Common myeloid progenitor, CD34-positive (primary cell): ENCODE results near the gene PAWR.
"Not testable (repeated sequence)": the region's sequence is repeated elsewhere in the genome, so short reads cannot be mapped to it uniquely, and the experiment has no call there.

ENCODE experiments used
- CTCF ChIA-PET: fragments of 350-600 bp; sonication (Branson Sonifier 250); formaldehyde crosslinking; loops from one replicate; lab custom pipeline; 2021; ENCODE audit warnings: antibody characterized with exemption; lab: Charles Lee
- POLR2A ChIA-PET: fragments of 350-600 bp; sonication (Branson Sonifier 250); formaldehyde crosslinking; loops from one replicate; lab custom pipeline; 2021; ENCODE audit warnings: antibody characterized with exemption; lab: Charles Lee
- DNase-seq, 3 donors: peaks; one replicate each; pipeline versions ENCODE4 v3.0.0 to v3.0.0-alpha.2; 2013
- H3K27ac ChIP-seq, 2 experiments: 1 replicate in 1 of 2; 2 replicates in 1 of 2; pipeline ENCODE4 v1.7.0; 2013; ENCODE audit warnings: inconsistent platforms in 2 of 2, low read length in 2 of 2, mild to moderate bottlenecking in 2 of 2, low read depth in 1 of 2, moderate library complexity in 1 of 2; ENCODE audit not compliant: severe bottlenecking in 2 of 2, insufficient read depth in 1 of 2, poor library complexity in 1 of 2
- H3K27me3 ChIP-seq, 5 experiments: replicated peaks in 2 of 5; 1 replicate in 3 of 5; 2 replicates in 2 of 5; pipeline versions ENCODE4 v1.6.1 to v1.7.0; 2013; ENCODE audit warnings: low read length in 4 of 5, mild to moderate bottlenecking in 2 of 5, moderate library complexity in 2 of 5, inconsistent platforms in 1 of 5; ENCODE audit not compliant: insufficient read depth in 5 of 5, control insufficient read depth in 4 of 5
- H3K36me3 ChIP-seq, 4 experiments: 1 replicate in 2 of 4; 2 replicates in 2 of 4; pipeline versions ENCODE4 v1.6.1 to v1.7.0; 2013; ENCODE audit warnings: low read length in 3 of 4, control low read depth in 1 of 4, mild to moderate bottlenecking in 1 of 4; ENCODE audit not compliant: control insufficient read depth in 4 of 4, insufficient read depth in 4 of 4
- H3K4me1 ChIP-seq, 4 experiments: 1 replicate in 3 of 4; 2 replicates in 1 of 4; pipeline versions ENCODE4 v1.6.1 to v1.7.1; 2013; ENCODE audit warnings: low read length in 3 of 4, mild to moderate bottlenecking in 3 of 4, control low read depth in 1 of 4, inconsistent platforms in 1 of 4, moderate library complexity in 1 of 4; ENCODE audit not compliant: control insufficient read depth in 4 of 4, insufficient read depth in 4 of 4; ENCODE audit errors: control extremely low read depth in 1 of 4
- H3K4me3 ChIP-seq, 7 experiments: 1 replicate in 4 of 7; 2 replicates in 3 of 7; pipeline versions ENCODE4 v1.5.1 to v1.7.0; 2013; ENCODE audit warnings: mild to moderate bottlenecking in 7 of 7, low read length in 6 of 7, moderate library complexity in 6 of 7, inconsistent platforms in 2 of 7, low read depth in 2 of 7, control low read depth in 1 of 7; ENCODE audit not compliant: insufficient read depth in 4 of 7, control insufficient read depth in 1 of 7; ENCODE audit errors: extremely low read depth in 1 of 7
- H3K9me3 ChIP-seq, 5 experiments: 1 replicate in 4 of 5; 2 replicates in 1 of 5; pipeline versions ENCODE4 v1.6.1 to v1.7.1; 2013; ENCODE audit warnings: low read length in 4 of 5, mild to moderate bottlenecking in 2 of 5, inconsistent platforms in 1 of 5, low read depth in 1 of 5, moderate library complexity in 1 of 5; ENCODE audit not compliant: control insufficient read depth in 4 of 5, insufficient read depth in 2 of 5; ENCODE audit errors: control extremely low read depth in 1 of 5
- WGBS: methylation state at CpG from one replicate; pipeline ENCODE4 v1.1.5; 2013; ENCODE audit not compliant: insufficient coverage; 5-methylcytosine and 5-hydroxymethylcytosine counted together

The PAWR gene

DNA sequence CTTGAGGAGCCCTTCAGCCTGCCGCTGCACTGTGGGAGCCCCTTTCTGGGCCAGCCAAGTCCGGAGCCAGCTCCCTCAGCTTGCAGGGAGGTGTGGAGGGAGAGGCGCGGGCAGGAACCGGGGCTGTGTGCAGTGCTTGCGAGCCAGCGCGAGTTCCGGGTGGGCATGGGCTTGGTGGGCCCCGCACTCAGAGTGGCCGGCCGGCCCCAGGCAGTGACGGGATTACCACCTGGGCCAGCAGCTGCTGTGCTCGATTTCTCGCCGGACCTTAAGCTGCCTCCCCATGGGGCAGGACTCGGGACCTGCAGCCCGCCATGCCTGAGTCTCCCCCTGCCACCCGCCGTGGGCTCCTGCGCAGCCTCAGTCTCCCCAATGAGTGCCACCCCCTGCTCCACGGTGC lies 116.9 kb downstream of the PAWR start:
- ChIA-PET POLR2A (no interaction called here), CTCF (no interaction called here)
- 100% methylated on average over 21 of the region's 22 CpGs for WGBS
- Histone ChIP-seq H3K36me3 (peaks cover 4 to 36% (median 10%) of the 10 kb centered on the region in 4 experiments), H3K27ac (no peak overlapping the region), H3K4me3 (no peak overlapping the region), H3K4me1 (no peaks in the 10 kb centered on the region), H3K9me3 (peaks cover 0 to 27% (median 17%) of the 10 kb centered on the region in 5 experiments), H3K27me3 (no peaks in the 10 kb centered on the region)
- DNase-seq: no peak

DNA sequence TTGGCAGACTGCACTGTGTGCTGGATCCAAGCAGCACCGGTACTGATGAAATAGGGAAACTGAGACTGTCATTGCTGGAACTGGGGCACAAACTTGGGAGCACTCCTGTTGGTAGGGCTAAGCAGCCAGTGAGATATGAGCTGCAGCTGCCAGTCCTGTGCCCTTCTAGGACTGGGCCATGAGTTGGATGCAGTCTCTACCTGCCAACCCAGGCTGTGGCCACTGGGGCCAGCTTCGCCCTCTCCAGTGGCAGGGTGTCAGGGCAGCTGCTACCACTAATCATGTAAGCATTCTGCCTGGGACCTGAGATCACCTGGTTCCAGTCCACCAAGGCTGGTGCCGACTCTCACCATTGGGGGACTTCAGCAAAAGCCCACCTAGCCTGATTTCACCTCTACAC lies 121.1 kb downstream of the PAWR start:
- no peaks in the 10 kb centered on the region for H3K27me3 ChIP-seq
- DNase-seq: no peak
- ChIA-PET POLR2A (no interaction called here), CTCF (no interaction called here)
- WGBS: 100% methylated on average over 3 of the region's 3 CpGs
- H3K9me3 ChIP-seq: peaks cover 0 to 20% (median 17%) of the 10 kb centered on the region in 5 experiments
- H3K36me3 ChIP-seq: peaks cover 4 to 29% (median 9%) of the 10 kb centered on the region in 4 experiments
- H3K27ac ChIP-seq: no peak overlapping the region
- H3K4me1 ChIP-seq: peaks cover 0 to 9% (median 4%) of the 10 kb centered on the region in 4 experiments
- no peak overlapping the region for H3K4me3 ChIP-seq

- Histone ChIP-seq H3K36me3 (peaks cover 3 to 13% (median 9%) of the 10 kb centered on the region in 4 experiments), H3K4me3 (no peak overlapping the region), H3K27me3 (no peaks in the 10 kb centered on the region), H3K27ac (no peak overlapping the region), H3K9me3 (peaks cover 0 to 9% (median 2%) of the 10 kb centered on the region in 5 experiments), H3K4me1 (peaks cover 0 to 9% (median 4%) of the 10 kb centered on the region in 4 experiments)
- 100% methylated on average over 1 of the region's 1 CpG for WGBS
- CTCF ChIA-PET: interaction anchor here (0.8 to 1.3 kb wide), 2 partner anchors 12 to 121 kb away, joined by 3 read pairs; no protein-coding TSS in a partner anchor
- POLR2A ChIA-PET: no interaction called here
- DNase-seq: no peak
Observed at GRCh38 chr12:79567175-79567563, 123.6 kb downstream of the PAWR start.

- no peaks in the 10 kb centered on the region for H3K27me3 ChIP-seq
- peaks cover 0 to 4% (median 2%) of the 10 kb centered on the region in 5 experiments for H3K9me3 ChIP-seq
- H3K27ac ChIP-seq: no peak overlapping the region
- ChIA-PET CTCF (interaction anchor here (0.8 to 1.3 kb wide), 2 partner anchors 12 to 122 kb away, joined by 3 read pairs; no protein-coding TSS in a partner anchor), POLR2A (no interaction called here)
- peaks cover 3 to 16% (median 7%) of the 10 kb centered on the region in 4 experiments for H3K36me3 ChIP-seq
- H3K4me3 ChIP-seq: no peak overlapping the region
- DNase-seq: peak in 2 of 3 donors; percentile 13 to 35
- H3K4me1 ChIP-seq: peaks cover 0 to 9% (median 4%) of the 10 kb centered on the region in 4 experiments
- no CpG with 5 or more reads among the region's 4 CpGs for WGBS
Observed at GRCh38 chr12:79566452-79567174, 124.2 kb downstream of the PAWR start.

DNA sequence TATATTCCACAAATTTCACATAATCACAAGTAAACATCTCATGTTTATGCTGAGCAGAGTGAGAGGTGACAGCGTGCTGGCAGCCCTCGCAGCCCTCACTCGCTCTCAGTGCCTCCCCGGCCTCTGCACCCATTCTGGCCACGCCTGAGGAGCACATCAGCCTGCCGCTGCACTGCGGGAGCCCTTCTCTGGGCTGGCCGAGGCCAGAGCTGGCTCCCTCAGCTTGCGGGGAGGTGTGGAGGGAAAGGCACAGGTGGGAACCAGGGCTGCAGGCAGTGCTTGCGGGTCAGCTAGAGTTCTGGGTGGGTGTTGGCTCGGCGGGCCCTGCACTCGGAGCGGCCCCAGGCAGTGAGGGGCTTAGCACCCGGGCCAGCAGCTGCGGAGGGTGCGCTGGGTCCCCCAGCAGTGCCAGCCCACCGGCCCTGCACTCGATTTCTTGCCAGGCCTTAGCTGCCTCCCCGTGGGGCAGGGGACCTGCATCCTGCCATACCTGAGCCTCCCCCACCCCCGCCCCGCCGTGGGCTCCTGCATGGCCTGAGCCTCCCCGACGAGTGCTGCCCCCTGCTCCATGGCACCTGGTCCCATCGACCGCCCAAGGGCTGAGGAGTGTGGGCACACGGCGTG lies 125.9 kb downstream of the PAWR start:
- H3K27me3 ChIP-seq, H3K27ac ChIP-seq, H3K9me3 ChIP-seq, H3K4me3 ChIP-seq, POLR2A ChIA-PET, H3K4me1 ChIP-seq, DNase-seq: not testable (repeated sequence)
- H3K36me3 ChIP-seq: peaks cover 3 to 11% (median 7%) of the 10 kb centered on the region in 4 experiments
- 98% methylated on average over 21 of the region's 29 CpGs for WGBS
- CTCF ChIA-PET: interaction anchor here (1.0 kb wide), 1 partner anchor 16 kb away, joined by 4 read pairs; no protein-coding TSS in a partner anchor

GRCh38 chr12:79563021-79563740 lies 127.6 kb downstream of the PAWR start:
- Histone ChIP-seq H3K36me3 (peaks cover 0 to 7% (median 3%) of the 10 kb centered on the region in 4 experiments), H3K4me3 (no peak overlapping the region), H3K27me3 (no peaks in the 10 kb centered on the region), H3K27ac (no peak overlapping the region), H3K4me1 (peaks cover 0 to 9% (median 4%) of the 10 kb centered on the region in 4 experiments), H3K9me3 (peaks cover 0 to 4% (median 2%) of the 10 kb centered on the region in 5 experiments)
- no peak for DNase-seq
- WGBS: no CpG with 5 or more reads among the region's 3 CpGs
- POLR2A ChIA-PET: no interaction called here
- CTCF ChIA-PET: interaction anchor here (1.4 kb wide), 1 partner anchor 138 kb away, joined by 3 read pairs; no protein-coding TSS in a partner anchor
